ENCODE data around the gene PDXP.
"Not testable (repeated sequence)": the region's sequence is repeated elsewhere in the genome, so short reads cannot be mapped to it uniquely, and the experiment has no call there.

Gene PDXP

DNA sequence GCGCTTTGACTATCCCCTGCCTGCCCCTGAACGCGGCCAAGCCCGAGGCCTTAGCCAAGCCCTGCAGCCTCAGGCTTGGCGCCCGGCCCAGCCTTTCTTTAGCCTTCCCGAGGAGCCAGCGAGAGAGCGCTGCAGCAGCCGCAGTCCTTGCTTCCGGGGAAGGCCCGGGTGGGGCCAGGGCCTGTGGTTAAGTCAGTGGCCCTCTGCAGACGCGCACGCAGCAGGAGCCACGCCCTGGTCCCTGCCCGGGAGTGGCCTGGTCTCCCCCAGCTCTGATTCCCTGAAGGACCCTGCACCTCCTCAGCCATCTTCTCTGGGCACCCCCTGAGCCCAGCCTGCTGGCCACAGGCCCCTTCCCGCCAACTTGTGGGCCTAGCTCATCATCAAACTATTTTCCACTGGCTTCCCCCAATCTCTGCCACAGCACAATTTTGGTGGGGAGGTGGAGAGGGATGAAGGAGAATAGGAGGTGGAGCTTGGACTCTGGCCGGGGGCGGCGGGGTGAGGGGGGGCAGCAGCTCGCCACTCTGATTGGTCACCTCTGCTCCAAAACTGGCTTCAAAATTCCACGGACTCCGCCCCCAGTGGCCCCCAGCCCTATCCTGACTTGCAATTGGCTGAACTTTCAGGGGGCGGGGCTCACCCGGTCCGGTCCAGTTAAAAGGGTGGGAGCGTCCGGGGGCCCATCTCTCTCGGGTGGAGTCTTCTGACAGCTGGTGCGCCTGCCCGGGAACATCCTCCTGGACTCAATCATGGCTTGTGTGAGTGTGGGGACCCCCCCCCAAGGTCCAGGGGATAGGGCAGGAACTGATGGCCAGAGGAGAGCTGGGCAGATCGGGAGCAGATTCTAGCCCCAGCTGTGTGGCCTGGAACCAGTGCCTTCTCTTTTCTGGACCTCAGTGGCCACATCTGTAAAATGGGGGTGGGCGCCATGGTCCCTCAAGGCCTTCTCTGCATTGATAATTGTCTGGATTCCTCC lies 16.7 kb downstream of the PDXP start, which contains the start of gene LGALS1:
Gene LGALS1 (plus strand): TSS at position 686 of the 979 bp plus-strand sequence. CDS start 67 bp downstream, at position 753.
- peak; percentile 95 to 97 for DNase-seq

DNA sequence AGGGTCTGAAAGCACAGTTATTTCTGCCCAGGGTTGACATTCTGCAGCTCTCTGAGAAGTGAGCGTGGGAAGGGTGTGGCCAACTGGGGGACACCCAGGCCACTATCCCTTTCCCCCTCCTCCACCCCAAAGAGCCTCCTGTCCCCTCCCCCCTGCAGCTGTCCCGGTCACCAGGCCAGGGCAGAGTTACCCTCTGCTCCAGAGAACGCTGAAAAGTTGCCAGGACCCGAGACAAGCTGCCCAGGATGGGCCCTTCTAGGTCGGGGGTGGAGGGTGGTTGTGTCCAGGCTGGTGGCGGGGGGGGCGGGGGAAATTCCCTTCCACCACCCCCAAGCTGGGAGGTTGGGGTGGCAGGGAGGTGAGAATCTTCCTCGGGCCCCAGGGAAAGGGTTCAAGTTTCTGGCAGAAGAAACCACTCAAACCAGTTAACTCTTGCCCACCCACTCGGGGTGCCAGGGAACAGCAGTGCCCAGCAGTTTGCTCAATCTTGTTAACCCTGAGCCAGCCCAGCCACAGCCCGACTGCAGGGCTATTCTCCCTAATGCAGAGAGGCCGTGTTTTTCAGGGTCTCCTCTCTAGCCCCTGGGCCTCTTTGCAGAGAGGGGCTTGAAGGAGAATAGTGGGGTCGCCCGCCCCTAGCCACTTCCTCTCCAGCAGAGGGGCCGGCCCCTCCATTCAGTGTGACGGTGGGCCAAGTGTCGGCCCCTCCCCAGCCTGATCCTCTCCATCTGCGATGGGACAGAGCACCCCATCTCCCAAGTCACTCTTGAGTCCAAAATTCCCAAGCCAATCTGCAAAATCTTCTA lies 17.6 kb downstream of the PDXP start:
- peak; percentile 17 to 27 for DNase-seq

DNA sequence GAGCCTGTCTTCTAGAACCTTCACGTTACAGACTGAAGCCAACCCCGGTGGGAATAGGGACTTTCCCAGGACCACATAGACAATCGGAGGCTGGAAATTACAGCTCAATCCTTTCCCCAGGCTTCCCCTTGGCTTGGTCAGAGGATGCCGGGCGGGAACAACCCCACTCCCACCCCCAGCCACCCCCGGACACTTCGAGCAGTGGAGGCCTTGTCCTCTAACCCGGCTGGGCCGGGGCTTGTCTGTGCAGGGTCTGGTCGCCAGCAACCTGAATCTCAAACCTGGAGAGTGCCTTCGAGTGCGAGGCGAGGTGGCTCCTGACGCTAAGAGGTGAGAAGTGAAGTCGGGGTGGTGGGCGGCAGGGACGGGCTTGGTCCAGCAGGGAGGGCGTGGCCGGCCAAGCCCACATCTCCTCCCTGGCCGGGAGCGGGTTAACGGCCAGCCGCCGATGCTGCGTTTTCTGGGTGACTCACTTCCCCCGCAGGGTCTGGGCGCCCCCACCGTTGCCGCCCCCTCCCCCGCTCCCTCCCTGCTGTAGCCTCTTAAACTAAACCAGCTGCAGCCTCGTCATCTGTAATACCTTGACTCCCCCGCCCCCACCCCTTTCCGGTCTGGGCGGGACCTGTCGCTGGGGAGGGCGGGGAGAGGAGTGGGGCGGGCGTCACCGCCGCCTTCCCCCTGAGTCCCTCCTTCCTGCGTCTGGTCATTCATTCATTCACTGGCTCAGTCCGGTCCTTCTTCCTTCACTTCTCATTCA lies 18.4 kb downstream of the PDXP start:
- DNase-seq: peak; percentile 83 to 90

DNA sequence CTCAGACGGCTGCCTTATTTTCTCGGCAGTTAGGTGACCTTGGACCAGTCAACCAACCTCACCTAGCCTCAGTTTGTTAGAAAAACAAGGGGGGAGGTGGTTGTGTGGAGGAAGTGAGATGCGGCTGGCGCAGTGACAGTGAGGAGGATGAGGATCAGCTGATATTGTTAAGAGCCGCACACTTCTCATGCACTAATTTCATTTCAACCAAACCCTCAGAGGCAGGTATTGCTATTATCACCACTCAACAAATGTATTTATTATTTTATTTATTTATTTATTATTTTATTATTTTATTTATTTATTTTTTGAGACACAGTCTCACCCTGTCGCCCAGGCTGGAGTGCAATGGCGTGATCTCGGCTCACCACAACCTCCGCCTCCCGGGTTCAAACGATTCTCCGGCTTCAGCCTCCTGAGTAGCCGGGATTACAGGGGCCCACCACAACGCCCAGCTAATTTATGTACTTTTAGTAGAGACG lies 19.0 kb downstream of the PDXP start:
- DNase-seq: no peak

DNA sequence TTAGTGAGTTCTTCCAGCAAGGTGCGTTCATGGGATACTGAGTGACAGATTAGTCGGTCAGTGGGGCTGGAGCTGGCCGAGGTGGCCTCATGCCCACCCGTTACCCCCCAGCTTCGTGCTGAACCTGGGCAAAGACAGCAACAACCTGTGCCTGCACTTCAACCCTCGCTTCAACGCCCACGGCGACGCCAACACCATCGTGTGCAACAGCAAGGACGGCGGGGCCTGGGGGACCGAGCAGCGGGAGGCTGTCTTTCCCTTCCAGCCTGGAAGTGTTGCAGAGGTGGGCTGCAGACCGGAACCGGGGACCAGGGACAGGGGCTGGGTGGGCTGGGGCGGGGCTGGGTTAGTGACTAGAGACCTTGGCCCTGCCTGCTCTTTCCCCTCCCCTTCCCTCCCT lies 19.8 kb downstream of the PDXP start:
- no peak for DNase-seq

DNA sequence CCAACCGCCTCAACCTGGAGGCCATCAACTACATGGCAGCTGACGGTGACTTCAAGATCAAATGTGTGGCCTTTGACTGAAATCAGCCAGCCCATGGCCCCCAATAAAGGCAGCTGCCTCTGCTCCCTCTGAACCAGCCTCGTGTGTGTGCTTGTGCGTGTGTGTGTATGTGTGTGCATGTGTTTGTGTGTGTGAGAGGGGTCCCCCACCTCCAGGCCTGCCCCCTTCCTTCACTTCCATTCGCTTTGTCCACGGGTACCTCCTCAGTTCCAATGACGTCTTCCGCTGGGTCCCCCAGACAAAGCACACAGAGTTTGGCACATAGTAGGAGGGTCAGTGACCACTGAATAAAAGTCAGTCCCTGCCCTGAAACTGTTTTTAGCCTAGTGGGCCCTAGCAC lies 21.1 kb downstream of the PDXP start:
- no peak for DNase-seq

DNA sequence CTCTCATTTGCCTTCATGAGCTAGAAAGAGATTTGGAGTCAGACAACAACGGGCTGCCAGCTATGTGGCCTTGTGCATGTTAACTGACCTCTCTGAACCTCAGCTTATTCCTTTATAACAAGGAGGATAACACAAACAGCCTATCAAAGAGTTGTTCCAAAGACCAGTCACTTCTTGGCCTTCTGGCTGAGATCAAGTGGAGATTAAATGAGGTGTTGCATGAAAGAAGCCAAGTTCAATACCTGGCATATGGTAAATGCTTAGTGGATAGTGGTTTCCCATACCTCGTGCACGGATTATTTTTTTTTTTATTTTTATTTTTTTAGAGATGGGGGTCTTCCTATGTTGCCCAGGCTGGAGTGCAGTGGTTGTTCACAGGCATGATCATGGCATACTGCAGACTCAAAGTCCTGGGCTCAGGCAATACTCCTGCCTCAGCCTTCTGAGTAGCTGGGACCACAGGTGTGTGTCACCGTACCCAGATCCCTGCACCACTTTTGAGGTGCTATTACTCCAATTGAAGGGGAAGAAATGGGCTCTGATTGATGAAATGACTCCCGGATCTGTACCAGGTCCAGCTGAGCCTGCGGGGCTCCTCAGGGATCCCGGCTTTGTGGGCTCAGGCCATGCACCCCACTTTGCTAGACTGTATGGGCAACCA lies 21.8 kb downstream of the PDXP start:
- DNase-seq: no peak

DNA sequence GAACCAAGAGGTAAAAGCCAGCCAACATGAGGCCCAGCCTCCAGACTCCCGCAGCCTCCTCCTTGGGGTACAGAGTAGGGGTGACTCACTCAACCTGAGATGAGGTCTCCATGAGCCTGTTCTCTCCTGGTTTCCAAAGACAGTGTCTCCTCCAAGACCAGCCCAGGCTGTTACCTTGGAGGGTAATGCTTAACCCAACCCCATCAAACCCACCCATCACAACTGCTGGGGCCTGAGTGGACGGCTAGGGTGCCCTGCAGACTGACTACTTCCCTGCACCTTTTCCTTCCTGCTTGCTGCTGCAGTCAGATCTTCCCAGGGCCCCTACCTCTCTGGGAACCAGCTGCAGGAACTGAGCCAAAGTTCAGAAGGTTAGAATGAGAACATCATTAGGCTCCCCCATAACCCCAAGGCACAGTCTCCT lies 22.5 kb downstream of the PDXP start:
- DNase-seq: no peak

DNA sequence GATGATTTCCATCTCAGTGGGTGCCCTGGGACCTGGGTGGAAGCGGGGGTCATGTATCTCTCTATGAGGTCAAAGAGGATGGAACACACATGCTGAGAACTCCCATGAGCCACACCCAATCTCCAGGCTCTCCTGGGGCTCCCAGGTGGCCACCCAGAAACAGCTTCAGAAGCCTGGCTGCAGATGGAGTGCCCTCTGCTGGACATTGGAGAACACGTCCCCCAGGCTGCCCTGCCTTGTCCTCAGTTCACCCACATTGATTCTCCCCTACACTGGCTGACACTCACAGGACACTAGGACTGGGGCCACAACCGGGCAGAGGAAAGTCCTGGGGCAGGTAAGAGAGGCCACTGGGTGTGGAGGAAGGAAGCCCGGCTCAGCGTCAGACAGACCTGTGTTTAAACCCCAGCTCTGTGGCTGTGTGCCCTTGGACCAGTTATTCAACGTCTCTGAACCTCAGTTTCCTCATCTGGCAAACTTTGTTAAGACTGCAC lies 23.1 kb downstream of the PDXP start:
- peak; percentile 68 to 75 for DNase-seq

DNA sequence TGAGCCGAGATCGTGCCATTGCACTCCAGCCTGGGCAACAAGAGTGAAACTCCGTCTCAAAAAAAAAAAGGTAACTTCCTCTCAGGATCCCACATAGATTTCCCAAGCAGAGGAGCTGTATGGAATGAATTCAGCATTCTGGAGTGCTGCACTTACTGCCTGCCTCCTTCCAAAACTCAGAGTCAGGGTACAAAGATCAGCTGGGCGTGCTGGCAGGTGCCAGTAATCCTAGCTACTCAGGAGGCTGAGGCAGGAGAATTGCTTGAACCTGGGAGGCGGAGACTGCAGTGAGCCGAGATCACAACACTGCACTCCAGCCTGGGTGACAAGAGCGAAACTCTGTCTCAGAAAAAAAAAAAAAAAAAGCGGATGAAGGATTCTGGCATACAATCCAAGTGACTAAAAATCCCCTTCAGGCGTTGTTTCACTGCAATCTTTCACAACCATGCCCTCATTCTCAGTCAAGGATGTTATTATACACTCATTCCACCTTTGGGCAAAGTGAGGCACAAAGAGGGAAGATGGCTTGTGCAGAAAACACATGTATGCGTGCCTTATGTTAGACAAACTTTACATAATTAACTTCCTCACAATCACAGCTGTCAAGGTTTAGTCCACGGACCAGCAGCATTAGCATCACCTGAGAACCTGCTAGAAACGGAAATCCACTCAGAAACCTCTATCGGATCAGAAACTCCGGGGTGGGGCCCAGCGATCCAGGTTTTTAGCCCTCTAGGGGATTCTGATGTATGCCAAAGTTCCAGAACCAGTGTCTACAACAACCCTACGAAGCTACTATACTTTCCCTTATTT lies 26.5 kb downstream of the PDXP start:
- no peak for DNase-seq

DNA sequence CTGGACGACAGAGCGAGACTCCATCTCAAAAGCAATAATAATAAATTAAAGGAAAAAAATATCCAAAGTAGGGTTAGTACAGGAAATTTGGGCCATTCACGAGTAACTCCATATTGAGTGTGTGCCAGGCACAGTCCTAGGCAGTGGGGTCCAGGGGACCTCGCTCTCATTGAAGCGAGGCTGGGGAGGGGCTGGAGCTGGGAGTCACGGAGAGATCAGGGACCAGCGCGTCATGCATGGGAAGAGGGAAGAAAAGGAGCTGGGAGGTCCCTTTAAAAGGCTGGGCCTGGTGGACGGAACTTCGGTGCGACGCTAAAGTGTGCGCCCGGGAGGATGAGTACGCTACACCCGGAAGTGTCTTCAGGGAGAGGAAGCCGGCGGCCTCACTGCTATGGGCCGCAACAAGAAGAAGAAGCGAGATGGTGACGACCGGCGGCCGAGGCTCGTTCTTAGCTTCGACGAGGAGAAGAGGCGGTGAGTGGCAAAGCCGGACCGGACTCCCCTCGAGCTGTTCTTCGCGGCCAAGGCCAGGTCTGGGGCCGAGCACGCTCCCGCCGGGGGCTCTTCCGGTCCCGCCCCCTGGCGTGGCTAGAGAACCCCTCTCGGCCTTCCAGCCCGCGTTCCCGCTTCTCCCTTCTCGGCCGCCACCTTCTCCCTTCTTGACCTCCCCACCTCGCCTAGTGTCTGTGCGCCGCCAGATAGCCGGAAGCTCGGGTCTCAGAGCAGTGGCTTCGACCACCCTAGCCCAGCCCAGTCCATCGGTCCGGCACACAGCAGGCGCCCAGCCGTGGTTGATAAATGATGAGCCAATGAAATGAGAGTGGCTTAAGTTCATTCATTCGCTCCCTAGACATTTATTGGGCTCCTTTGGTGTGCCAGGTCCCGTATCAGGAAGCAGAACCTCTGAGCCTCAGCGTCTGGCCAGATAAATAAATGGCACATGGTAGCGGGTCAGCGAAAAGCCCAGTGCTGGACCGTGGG lies 27.8 kb downstream of the PDXP start, which contains the start of gene NOL12:
Gene NOL12 (plus strand): TSS at position 342 of the 981 bp plus-strand sequence. CDS start 50 bp downstream, at position 392.
- peak; percentile 90 to 91 for DNase-seq

DNA sequence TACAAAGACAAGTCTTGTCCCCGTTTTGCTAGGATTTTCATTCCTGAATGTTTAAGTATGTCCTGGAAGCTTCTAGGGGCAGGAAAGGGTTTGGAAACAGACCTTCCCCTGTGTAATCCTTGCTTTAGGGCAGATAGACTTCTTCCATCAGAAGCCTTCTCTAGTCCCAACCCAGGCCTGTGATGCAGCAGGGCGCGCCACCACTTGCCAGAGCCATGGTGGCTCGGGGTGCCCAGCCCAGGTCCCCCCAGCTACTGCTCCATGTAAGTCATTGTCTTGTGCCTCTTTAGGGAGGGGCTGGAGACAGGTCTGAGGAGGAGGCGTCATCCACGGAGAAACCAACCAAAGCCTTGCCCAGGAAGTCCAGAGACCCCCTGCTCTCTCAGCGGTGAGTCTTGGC lies 31.9 kb downstream of the PDXP start:
- no peak for DNase-seq

DNA sequence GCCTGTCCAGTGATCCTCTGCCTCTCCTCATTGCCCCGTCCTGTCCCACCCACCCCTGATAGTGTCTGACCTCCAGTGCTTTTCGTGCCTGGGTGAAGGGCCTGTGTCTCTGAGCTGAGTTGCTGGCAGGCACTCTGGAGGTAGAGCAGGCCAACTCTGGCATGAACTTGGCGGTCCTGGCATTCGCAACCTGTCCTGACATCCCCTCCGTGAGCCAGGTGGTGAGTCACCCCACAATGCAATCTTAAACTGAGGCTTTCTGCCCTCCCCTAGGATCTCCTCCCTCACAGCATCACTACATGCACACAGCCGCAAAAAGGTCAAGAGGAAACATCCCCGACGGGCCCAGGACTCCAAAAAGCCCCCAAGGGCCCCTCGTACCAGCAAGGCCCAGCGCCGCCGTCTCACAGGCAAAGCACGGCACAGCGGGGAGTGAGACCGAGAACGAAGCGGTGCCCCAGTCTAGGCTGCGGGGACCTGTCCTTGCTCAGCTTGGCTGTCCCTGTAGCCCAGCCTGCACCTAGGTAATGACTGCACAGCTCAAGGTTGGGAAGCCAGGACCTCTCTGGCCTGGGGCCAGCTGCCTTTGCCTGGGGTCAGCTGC lies 32.5 kb downstream of the PDXP start:
- no peak for DNase-seq

DNA sequence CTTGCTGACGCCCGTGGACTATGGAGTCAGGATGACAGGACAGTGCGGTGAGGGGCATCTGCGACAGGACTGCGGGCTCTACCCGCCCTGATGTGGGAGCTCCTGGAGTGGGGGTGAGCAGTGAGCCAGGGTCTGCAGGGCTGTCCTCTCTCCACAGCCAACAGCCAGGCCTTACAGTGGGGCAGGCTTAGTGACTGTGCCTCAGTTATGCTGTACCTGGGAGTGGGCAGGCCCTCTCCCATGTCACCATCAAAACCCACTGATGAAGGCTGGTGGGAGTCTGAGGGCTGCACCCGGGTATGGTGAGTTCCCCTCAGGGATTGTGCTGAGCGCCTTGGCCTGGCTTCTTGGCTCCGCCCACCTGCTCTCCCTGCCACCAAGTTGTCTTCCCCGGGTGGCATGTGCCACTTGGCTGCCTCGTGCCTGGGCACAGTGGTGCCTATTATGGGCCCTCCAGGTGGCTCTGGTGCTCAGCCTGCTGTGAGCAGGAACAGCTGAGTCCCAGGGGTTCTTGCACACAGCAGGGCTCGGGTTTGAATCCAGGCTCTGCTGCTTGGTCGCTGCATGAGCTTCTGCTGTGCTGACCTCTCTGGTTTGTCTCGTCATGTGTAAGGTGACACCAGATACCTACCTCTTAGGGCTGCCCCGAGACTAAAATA lies 34.2 kb downstream of the PDXP start:
- DNase-seq: no peak

DNA sequence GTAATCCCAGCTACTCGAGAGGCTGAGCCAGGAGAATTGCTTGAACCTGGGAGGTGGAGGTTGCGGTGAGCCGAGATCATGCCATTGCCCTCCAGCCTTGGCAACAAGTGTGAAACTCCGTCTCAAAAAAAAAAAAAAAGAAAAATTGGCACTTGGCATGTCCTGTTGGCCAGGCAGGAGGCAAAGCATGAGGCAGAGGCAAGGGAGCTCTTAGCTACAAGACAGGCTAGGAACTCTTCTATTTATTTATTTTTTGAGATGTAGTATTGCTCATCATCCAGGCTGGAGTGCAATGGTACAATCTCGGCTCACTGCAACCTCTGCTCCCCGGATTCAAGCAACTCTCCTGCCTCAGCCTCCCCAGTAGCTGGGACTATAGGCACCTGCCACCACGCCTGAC lies 35.6 kb downstream of the PDXP start:
- DNase-seq: not testable (repeated sequence)

DNA sequence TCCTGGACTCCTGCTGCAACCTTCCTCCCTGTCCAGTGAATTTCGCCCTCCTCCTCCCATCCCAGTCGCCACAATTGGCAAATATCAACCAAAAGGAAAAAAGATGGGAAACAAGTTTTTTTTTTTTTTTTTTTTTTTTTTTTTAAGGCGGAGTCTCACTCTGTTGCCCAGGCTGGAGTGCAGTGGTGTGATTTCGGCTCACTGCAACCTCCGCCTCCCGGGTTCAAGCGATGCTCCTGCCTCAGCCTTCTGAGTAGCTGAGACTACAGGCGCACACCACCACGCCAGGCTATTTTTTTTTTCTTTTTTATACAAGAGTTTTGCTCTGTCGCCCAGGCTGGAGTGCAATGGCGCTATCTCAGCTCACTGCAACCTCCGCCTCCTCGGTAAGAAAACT lies 37.7 kb downstream of the PDXP start:
- not testable (repeated sequence) for DNase-seq

DNA sequence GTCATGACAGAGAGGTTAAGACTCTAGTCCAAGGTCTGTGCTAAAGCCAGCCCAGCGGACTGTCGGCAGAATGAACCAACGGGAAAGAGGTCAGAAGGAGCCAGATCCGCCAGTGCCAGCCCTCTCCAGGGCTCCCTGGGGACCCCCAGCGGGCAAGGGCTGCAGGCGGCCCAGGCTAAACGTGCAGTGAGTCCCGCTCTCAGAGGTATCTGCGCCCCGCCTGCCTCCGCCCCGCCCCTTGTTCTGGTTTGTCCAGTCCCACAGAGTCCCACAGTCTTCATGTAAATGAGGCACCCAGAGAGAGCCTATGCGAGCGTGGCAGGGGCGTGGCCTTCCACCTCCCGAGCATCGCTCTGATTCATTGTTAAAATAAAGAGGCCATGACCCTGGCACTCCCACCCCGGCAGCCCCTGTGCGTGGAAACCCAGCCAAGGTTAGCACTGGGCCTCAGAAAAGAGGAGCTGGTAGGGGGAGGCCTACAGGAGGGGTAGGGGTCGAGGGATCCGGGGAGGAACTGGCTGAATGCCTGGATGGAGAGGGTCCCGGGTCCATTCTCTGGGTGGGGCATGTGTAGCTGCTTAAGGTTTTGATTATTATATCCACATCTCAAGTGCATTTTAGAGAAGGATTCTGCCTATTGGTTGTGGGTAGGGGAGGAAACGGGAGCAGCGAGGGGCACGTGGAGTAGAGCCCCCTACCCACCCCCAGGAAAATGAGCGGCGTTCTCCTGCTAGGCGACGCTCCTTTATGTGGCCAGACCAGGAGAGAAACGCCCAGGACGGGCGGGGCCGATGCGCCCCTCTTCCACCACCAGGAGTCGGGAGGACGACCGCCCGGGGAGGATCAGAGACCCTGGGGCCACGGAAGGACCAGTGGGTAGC lies 38.4 kb downstream of the PDXP start, which contains the start of gene TRIOBP:
Gene TRIOBP (plus strand): TSS at position 392 of the 881 bp plus-strand sequence. CDS start 4,318 bp downstream, outside the sequence.
- peak; percentile 82 to 90 for DNase-seq
